GM21723 (cell line): ENCODE measurements around the gene ILK.
A peak's percentile ranks its signal among the peaks of the same experiment; 100 is the strongest.

Experiments
- ATAC-seq: cut with Tn5 transposase; IDR thresholded peaks from one replicate; pipeline ENCODE4 v1.9.1; 2021; ENCODE audit warnings: mild to moderate bottlenecking, moderate library complexity; ENCODE audit not compliant: unreplicated experiment

Gene ILK

GRCh38 chr11:6603287-6604080 lies at the start of gene ILK, which contains the start of gene RRP8:
ILK (plus strand) TSS chr11:6603774; CDS start chr11:6604272, 498 bp downstream.
RRP8 (minus strand) TSS chr11:6603616; CDS start chr11:6603502, 114 bp downstream.
- ATAC-seq, result peak; percentile 68

- ATAC-seq, result no peak
Measured at GRCh38 chr11:6554828-6555706, 48.5 kb upstream of the ILK start.

GRCh38 chr11:6556139-6556949 lies 47.2 kb upstream of the ILK start:
- no peak for ATAC-seq

- no peak for ATAC-seq
Measured at GRCh38 chr11:6557063-6557462, 46.5 kb upstream of the ILK start.

GRCh38 chr11:6557761-6558674 lies 45.6 kb upstream of the ILK start:
- ATAC-seq, result no peak

GRCh38 chr11:6559369-6559768 lies 44.2 kb upstream of the ILK start:
- no peak for ATAC-seq

GRCh38 chr11:6561288-6561687 lies 42.3 kb upstream of the ILK start:
- ATAC-seq, result no peak

GRCh38 chr11:6563121-6563619 lies 40.4 kb upstream of the ILK start:
- ATAC-seq, result no peak

- ATAC-seq, result no peak
Measured at GRCh38 chr11:6563667-6564066, 39.9 kb upstream of the ILK start.

GRCh38 chr11:6565325-6565724 lies 38.2 kb upstream of the ILK start:
- no peak for ATAC-seq

GRCh38 chr11:6565988-6566703 lies 37.4 kb upstream of the ILK start:
- no peak for ATAC-seq

GRCh38 chr11:6566704-6567370 lies 36.7 kb upstream of the ILK start:
- no peak for ATAC-seq

- ATAC-seq, result no peak
Measured at GRCh38 chr11:6567371-6567745, 36.2 kb upstream of the ILK start.

- no peak for ATAC-seq
Measured at GRCh38 chr11:6568191-6568918, 35.2 kb upstream of the ILK start.

GRCh38 chr11:6569706-6570105 lies 33.9 kb upstream of the ILK start:
- no peak for ATAC-seq

- ATAC-seq, result no peak
Measured at GRCh38 chr11:6570691-6571427, 32.7 kb upstream of the ILK start.

- ATAC-seq, result no peak
Measured at GRCh38 chr11:6571434-6572008, 32.1 kb upstream of the ILK start.
